GM23248 (cell line): ENCODE data around the gene POLD3.

ENCODE experiments used
- EZH2 ChIP-seq: fragments of 200-600 bp; sonication (generic); IDR thresholded peaks from 2 replicates; pipeline ENCODE4 v1.6.1; 2018; ENCODE audit warnings: antibody characterized with exemption, mild to moderate bottlenecking; ENCODE audit not compliant: insufficient read depth, poor library complexity, severe bottlenecking
- EZH2phosphoT487 ChIP-seq: fragments of 200-600 bp; sonication (generic); IDR thresholded peaks from 2 replicates; pipeline ENCODE4 v1.6.1; 2018; ENCODE audit warnings: antibody characterized with exemption, moderate library complexity, mild to moderate bottlenecking, low read depth; ENCODE audit not compliant: insufficient read depth

- TF ChIP-seq EZH2 (no peak), EZH2phosphoT487 (no peak)
These were observed 21.4 kb upstream of the POLD3 start for GRCh38 chr11:74571062-74571399.
